ES-I3 (cell line): ENCODE data around the gene GTPBP6.
"Not testable (repeated sequence)": the region's sequence is repeated elsewhere in the genome, so short reads cannot be mapped to it uniquely, and the experiment has no call there.

Experiments
- H3K36me3 ChIP-seq: 2 replicates; pipeline ENCODE4 v1.6.1; 2013; ENCODE audit warnings: mild to moderate bottlenecking, low read length, control low read depth, moderate library complexity; ENCODE audit not compliant: insufficient read depth
- H3K4me1 ChIP-seq: 2 replicates; pipeline ENCODE4 v1.6.1; 2013; ENCODE audit warnings: mild to moderate bottlenecking, control low read depth, low read length; ENCODE audit not compliant: insufficient read depth
- H3K9ac ChIP-seq: 2 replicates; pipeline ENCODE4 v1.6.1; 2013; ENCODE audit warnings: low read depth, mild to moderate bottlenecking, low read length, moderate library complexity
- H3K9me3 ChIP-seq: 2 replicates; pipeline ENCODE4 v1.6.1; 2013; ENCODE audit warnings: mild to moderate bottlenecking, low read length, moderate library complexity; ENCODE audit not compliant: control insufficient read depth, insufficient read depth

GTPBP6 gene

DNA sequence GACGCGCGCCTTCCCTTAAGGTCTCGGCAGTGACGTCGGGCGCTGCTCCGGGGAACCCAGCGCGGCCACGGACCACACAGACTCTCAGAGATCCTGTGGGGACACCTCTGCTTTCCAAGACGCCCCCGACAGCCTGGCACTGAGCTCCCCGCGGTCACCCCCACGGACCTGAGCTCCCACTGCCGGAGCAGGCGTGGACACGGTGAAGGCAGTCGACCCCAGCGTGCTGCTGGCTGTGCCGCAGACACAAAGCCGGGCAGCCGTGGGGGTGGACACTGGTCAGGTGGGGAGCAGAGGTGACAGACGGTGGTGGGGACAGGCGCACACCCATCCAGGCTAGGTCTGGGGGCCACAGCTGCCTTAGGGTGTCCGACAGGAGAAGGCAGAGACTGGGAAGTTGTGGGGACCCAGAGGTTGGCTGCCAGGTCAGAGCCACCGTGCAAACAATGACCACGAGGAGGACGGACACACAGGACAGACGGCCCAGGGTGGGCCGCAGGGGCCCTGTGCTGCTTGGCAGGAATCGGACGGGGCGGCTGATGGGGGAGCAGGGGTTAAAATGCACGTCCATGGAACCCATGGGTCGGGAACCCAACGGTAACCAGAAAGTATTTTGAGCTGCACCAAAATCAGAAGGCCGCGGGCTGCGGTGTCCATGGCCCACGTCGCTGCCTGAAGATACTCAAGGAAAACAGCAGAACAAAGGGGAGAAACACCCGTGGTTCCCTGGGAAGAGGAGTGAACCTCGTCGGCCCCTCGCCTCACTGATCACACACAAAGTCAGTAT, 16.6 kb upstream of the GTPBP6 start:
- peaks cover 5% of the 10 kb centered on the region; the same call in 1 of the 2 replicates for H3K36me3 ChIP-seq
- H3K9ac ChIP-seq, result no peak overlapping the region
- H3K4me1 ChIP-seq, result no peaks in the 10 kb centered on the region; the same call in 1 of the 2 replicates
- H3K9me3 ChIP-seq, result no peaks in the 10 kb centered on the region

DNA sequence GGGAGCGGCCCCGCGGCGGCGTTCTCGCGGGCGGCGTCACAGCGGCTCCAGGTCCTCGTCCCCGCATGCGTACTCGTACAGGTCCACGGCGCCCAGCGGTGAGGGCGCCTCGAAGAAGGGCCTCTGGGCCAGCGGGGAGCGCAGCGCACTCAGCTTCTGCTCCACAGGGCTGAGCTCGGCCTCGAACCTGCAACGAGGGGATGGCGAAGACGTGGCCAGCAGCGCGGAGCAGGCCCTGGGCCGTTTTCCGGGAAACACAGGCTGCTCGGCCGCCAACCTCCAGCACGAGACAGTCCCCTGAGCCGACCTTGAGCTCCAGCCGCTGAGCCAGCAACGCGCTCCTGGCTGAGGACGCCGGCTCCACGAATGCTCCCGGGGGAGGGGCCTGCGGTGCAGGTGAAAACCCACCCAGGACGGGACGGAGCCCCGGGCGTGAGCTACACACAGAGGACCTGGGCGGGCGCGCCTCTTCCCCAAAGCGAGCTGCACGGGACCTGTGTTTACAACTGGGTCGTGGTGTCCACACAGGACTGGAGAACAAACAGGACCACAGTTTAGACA, 15.8 kb upstream of the GTPBP6 start:
- H3K9me3 ChIP-seq, result no peaks in the 10 kb centered on the region
- H3K9ac ChIP-seq, result no peak overlapping the region
- peaks cover 5% of the 10 kb centered on the region; the same call in 1 of the 2 replicates for H3K36me3 ChIP-seq
- no peaks in the 10 kb centered on the region; the same call in 1 of the 2 replicates for H3K4me1 ChIP-seq

DNA sequence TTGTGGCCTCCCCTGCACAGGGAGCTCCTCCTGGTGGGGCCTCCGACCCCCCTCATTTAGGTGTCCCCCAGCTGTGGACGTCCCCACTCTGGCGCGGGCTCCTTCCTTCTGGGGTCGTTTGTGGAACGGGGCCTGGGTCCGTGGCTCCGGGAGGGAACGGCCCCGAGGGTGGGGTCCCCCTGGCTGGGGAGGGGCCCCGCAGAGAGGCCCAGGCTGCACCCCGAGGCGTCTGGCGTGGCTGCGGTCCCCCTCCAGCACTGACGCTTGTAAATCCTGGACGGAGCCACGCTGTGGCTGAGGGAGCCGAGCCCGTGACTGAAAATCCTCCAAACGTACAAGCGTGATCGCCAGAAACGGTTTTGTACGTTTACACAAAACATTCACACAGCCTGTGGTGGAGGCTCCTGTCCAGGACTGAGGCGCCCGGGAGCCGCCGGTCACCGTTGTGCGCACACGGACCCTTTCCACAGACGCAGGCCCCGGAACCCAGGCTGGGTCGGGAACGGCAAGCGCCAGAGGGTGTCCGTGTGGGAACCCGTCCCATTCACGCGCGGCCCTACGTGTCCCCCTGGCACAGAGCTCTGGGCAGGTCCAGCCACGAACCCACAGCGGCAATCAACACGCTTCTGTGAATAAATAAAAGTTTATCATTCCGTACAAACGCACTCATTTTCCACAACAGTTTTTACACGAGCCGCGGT, 15.2 kb upstream of the GTPBP6 start:
- Histone ChIP-seq H3K4me1 (no peaks in the 10 kb centered on the region; the same call in 1 of the 2 replicates), H3K36me3 (peaks cover 2% of the 10 kb centered on the region; the same call in 1 of the 2 replicates), H3K9ac (no peak overlapping the region), H3K9me3 (no peaks in the 10 kb centered on the region)

DNA sequence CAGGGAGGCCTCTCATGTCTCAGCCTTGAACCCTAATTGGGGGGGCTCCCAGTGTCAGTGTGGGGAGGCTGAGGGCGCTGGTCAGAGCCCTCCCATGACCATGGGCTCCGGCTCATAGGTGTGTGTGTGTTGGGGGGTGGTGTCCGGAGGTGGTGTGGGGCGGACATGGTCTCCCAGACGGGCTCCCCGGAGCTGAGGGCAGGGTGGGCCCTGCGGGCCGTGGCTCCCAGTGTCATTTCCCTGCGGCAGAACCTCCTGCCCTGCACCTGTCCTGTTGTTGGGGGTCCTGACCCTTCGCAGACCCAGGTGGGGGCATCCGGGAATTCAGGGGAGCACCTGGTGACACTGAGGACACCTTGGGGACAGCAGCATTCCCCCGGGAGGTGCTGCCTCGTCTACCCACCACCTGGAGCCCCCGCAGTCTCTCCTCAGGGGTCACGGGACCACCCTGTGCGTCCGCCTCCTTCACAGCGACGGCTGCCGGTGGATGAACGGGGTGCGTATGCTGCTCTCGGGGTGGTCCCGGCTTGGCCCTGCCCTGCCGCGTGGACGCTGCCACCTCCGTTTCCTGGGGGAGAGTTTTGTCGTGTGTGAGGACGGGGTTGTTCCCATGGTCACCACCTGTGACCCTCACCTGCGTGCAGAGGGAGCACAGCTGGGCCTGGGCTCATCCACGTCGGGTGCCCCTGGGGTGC, 14.5 kb upstream of the GTPBP6 start:
- H3K4me1 ChIP-seq, result no peaks in the 10 kb centered on the region; the same call in 1 of the 2 replicates
- no peaks in the 10 kb centered on the region for H3K36me3 ChIP-seq
- no peak overlapping the region for H3K9ac ChIP-seq
- H3K9me3 ChIP-seq, result no peaks in the 10 kb centered on the region

DNA sequence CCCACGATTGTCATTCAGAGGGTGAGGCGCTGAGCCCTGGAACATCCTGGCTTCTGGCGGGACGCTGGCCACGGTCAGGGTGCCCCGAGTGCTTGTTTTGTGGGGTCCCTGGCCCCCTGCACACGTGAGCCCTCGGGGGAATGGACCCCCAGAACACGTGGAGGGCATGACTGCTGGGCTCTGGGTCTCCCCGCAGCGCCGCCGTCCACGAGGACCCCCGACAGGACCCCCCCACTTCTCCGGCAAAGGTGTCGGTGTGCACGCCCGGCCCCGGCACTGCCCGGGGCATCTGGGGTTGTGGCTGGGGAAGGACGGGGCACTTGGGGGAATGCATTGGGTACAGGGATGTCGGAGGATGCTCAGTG, 13.9 kb upstream of the GTPBP6 start:
- H3K9ac ChIP-seq, result no peak overlapping the region
- H3K4me1 ChIP-seq, result no peaks in the 10 kb centered on the region; the same call in 1 of the 2 replicates
- no peaks in the 10 kb centered on the region for H3K9me3 ChIP-seq
- H3K36me3 ChIP-seq, result no peaks in the 10 kb centered on the region

DNA sequence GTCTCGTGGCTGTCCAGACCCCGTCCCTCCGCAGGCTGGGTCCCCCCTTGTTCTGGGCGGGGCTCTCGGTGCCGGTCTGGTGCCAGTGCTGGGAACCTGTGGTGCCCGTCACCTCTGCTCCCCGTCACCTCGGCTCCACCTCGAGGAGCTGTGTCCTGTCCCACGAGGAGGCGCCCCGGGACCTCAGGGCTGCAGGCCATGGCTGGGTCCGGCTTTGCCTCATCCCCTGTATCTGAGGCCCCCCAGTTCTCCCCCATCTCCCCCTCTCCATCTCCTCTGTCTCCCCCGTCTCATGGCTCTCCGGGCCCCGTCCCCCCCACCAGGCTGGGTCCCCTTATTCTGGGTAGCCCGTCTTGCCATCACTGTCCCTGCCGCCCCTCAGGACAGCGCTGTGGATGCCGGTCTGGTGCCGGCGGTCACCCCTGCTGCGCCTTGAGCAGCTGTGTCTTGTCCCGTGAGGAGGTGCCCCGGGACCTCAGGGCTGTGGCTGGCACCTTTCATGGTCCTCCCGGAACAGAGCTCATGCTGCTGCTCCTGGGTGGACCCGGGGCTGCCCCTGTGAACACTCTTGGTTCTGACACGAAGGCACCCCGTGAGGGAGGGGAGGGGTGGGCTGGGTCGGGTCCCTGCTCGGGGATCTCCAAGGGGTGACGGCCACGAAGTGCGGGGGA, 13.4 kb upstream of the GTPBP6 start:
- H3K36me3 ChIP-seq, result no peaks in the 10 kb centered on the region

DNA sequence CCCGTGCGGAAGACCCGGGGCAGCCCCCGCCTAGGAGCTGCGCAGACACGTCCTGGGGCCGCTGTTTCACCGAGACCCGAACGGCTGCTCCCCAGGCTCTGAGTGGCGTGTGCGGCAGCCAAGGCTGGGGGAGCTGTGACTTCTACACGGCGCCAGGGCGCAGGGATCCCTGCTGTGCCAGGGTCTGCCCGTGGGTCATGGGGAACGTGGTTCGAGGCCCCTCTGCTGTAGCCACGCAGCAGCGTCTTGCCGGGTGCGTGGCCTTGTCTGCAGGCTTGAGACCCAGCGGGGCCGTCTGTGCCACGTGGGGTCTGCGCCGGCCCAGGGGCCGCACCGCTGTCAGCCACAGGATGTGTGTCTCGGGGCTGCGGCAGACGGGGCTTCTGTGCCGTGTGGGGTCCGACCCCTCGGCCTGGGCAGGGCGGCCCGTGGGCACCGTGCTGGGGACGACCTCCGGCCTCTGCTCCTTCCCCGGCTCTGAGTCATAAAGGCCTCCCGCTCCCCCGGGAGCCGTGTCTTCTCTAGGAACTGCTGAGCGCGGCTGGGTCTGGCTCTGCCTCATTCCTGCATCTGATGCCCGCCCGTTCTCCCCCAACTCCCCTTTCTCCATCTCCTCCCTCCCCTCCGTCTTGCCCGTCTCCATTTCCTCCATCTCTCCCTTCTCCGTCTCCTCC, 12.7 kb upstream of the GTPBP6 start:
- Histone ChIP-seq H3K36me3 (no peaks in the 10 kb centered on the region), H3K9me3 (no peaks in the 10 kb centered on the region), H3K4me1 (no peaks in the 10 kb centered on the region; the same call in 1 of the 2 replicates), H3K9ac (peak overlapping the region; percentile 38)

More for the DNA sequence above, 13.4 kb upstream of the GTPBP6 start:
- Histone ChIP-seq H3K4me1 (no peaks in the 10 kb centered on the region; the same call in 1 of the 2 replicates), H3K9ac (peak overlapping the region; percentile 38; the same call in 1 of the 2 replicates), H3K9me3 (no peaks in the 10 kb centered on the region)

DNA sequence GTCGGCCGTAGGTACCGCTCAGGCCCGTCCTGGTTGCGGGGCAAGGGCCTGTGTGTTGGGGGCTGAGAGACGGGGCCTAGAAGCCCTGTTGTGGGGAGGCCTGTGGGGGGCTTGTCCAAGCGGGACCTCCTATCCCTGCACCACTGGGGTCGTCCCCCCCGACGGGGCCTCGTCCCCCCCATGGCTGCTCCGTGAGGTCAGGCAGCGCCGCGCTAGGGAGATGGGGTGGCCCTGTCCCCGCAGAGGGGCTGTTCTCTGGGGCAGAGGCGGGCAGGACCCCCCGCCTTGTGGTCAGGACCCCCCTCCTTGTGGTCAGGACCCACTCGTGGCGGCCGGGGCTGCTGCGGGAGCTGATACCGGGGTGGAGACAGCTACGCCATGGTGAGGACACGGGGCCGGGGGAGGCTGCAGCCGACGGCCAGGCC, 12.1 kb upstream of the GTPBP6 start:
- H3K9ac ChIP-seq, result peak overlapping the region; percentile 38
- H3K9me3 ChIP-seq, result no peaks in the 10 kb centered on the region
- H3K4me1 ChIP-seq, result no peaks in the 10 kb centered on the region; the same call in 1 of the 2 replicates
- no peaks in the 10 kb centered on the region for H3K36me3 ChIP-seq

DNA sequence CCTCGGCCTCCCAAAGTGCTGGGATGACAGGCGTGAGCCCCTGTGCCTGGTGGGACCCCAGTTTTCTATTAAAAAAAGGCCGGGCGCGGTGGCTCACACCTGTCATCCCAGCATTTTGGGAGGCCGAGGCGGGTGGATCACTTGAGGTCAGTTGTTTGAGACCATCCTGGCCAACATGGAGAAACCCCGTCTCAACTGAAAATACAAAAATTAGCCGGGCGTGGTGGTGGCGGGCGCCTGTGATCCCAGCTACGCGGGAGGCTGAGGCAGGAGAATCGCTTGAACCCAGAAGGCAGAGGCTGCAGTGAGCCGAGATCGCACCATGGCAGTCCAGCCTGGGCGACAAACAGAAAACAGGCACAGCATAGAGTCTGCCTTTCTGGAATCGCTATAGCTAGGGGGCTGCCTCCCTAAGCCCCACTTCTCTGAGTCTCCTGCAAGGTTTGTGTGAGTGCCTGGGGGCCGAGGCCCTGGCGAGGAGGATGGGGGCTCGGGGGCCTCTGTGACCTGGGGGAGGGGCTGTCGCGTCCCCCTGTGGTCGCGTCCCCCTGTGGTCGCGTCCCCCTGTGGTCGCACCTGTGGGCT, 11.6 kb upstream of the GTPBP6 start:
- H3K9ac ChIP-seq, H3K36me3 ChIP-seq, H3K9me3 ChIP-seq, H3K4me1 ChIP-seq: not testable (repeated sequence)

DNA sequence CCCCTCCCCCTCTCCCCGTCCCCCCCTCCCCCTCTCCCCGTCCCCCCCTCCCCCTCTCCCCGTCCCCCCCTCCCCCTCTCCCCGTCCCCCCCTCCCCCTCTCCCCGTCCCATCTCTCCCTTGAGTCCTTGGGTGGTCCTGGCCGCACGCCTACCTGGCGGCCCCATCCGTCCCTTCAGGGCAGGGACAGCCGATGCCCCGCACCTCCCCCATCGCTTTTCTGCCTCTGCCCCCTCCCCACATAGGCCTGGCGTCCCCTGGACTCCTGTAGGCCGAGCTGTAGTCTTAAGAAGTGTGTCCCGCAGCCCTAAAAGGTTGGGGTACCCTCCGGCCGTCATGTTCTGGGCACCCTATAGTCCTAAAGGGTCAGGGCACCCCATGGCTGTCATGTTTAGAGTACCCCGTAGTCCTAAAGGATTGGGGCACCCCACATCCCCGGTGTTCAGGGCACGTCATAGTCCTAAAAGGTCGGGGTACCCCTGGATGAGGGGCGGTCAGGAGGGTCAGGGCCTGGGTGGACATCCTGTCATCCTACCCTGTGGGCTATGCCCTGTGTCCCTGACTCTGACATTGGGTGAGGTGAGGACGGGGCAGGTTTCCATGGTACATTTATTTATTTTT, 10.8 kb upstream of the GTPBP6 start:
- no peak overlapping the region for H3K9ac ChIP-seq
- no peaks in the 10 kb centered on the region; the same call in 1 of the 2 replicates for H3K4me1 ChIP-seq
- H3K36me3 ChIP-seq, result no peaks in the 10 kb centered on the region
- no peaks in the 10 kb centered on the region for H3K9me3 ChIP-seq

DNA sequence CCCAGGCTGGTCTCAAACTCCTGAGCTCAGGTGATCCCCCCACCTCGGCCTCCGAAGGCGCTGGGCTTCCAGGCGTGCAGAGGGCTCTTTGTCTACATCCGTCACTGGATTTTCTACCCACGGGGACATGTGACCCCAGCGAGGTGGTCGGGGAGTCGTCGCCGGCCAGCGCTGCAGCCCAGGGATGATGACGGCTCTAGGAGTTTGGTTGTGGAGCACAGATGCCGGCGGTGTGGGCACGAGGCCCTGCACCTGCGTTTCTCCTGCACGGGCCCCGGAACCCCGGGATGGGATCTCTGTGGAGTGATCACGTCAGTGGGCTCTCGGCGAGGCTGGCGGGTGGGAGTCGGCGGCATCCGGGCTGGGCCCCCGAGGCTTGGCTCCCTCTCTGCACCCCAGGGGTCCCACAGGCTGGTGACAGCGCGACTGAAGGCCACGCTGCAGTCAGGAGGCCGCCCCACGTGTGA, 9.1 kb upstream of the GTPBP6 start:
- H3K36me3 ChIP-seq, result no peaks in the 10 kb centered on the region
- H3K9ac ChIP-seq, result no peak overlapping the region
- no peaks in the 10 kb centered on the region for H3K9me3 ChIP-seq
- H3K4me1 ChIP-seq, result no peaks in the 10 kb centered on the region; the same call in 1 of the 2 replicates

DNA sequence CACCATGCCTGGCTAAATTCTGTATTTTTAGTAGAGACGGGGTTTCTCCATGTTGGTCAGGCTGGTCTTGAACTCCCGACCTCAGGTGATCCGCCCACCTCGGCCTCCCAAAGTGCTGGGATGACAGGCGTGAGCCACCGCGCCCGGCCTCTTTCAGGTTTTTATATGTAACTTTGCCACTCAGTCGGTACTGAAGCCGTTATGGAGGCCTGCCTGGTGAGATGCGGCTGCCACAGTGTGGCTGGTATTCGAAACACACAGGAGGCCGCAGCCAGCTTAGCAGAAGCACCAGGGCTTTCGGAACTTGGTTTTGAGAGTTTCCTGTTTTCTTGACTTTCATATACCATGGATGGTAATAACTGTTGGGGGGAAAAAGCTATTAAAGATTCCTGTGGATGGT, 6.1 kb upstream of the GTPBP6 start:
- not testable (repeated sequence) for H3K36me3 ChIP-seq, H3K4me1 ChIP-seq, H3K9me3 ChIP-seq, H3K9ac ChIP-seq
